Measurements from ENCODE around the gene INTS14.

DNA sequence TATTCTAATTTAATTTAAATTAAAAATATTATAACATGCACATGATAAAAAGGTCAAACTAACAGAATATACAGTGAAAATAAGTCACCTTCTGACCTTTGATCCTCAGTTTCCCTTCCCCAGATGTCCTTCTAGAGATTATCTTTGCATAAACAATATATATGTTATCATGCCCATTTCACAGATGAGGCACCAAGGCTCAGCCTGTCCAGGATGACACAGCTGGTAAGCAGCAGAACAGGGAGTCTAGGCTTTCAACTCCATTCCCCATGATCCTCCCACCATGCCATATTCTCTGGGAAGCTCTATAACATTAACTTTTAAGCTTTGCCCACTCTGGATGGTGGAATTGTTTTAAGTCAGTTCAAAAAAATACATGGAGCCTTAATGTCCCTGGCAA, 12.2 kb upstream of the INTS14 start:
- TF ChIP-seq, protein P1, sequence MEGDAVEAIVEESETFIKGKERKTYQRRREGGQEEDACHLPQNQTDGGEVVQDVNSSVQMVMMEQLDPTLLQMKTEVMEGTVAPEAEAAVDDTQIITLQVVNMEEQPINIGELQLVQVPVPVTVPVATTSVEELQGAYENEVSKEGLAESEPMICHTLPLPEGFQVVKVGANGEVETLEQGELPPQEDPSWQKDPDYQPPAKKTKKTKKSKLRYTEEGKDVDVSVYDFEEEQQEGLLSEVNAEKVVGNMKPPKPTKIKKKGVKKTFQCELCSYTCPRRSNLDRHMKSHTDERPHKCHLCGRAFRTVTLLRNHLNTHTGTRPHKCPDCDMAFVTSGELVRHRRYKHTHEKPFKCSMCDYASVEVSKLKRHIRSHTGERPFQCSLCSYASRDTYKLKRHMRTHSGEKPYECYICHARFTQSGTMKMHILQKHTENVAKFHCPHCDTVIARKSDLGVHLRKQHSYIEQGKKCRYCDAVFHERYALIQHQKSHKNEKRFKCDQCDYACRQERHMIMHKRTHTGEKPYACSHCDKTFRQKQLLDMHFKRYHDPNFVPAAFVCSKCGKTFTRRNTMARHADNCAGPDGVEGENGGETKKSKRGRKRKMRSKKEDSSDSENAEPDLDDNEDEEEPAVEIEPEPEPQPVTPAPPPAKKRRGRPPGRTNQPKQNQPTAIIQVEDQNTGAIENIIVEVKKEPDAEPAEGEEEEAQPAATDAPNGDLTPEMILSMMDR (conservative IDR thresholded peaks at IDR 0.05): no peak
- no peak for TF ChIP-seq EZH2 (IDR thresholded peaks at IDR 0.05; ENCODE audit: low read depth)

All from PC-9 (cell line).